Transverse colon (tissue), 4 donors: ENCODE data around the gene ETNK2. TPM values are rescaled to one million over a fixed set of nuclear protein-coding genes. Genes with fewer than 3 reads are reported as not detected.
A peak's percentile ranks its signal among the peaks of the same experiment; 100 is the strongest.

Experiments used
- DNase-seq: peaks from one replicate; pipeline ENCODE4 v3.0.0-alpha.2; 2019
- H3K27ac ChIP-seq, 4 donors: fragments of 200-600 bp; sonication (generic); 2 replicates each; pipeline ENCODE4 v1.5.1; 2016 to 2018; ENCODE audit warnings: inconsistent platforms in 4 of 4
- H3K27me3 ChIP-seq: fragments of 200-600 bp; sonication (generic); 2 replicates; pipeline ENCODE4 v1.5.1; 2017; ENCODE audit warnings: inconsistent platforms
- H3K36me3 ChIP-seq, 4 donors: fragments of 200-600 bp; sonication (generic); 2 replicates each; pipeline ENCODE4 v1.5.1; 2017 to 2019; ENCODE audit warnings: inconsistent platforms in 4 of 4
- H3K4me1 ChIP-seq, 4 donors: fragments of 200-600 bp; sonication (generic); 2 replicates each; pipeline ENCODE4 v1.5.1; 2017 to 2020; ENCODE audit warnings: inconsistent platforms in 4 of 4
- H3K4me3 ChIP-seq, 4 donors: fragments of 200-600 bp; sonication (generic); 1 replicate in 1 of 4; 2 replicates in 3 of 4; pipeline versions ENCODE4 v1.5.1 to v1.6.1; 2017 to 2019; ENCODE audit warnings: inconsistent platforms in 4 of 4
- H3K9me3 ChIP-seq, 2 donors: fragments of 200-600 bp; sonication (generic); 2 replicates each; pipeline ENCODE4 v1.5.1; 2017 to 2019; ENCODE audit warnings: inconsistent platforms in 2 of 2
- EP300 ChIP-seq: sonication (generic); formaldehyde crosslinking; IDR thresholded peaks from one replicate; pipeline ENCODE4 v1.6.1; 2017; ENCODE audit warnings: antibody characterized with exemption, low read depth
- POLR2A ChIP-seq: fragments of 450-650 bp; IDR thresholded peaks from one replicate; pipeline ENCODE4 v1.6.1; 2016; ENCODE audit warnings: antibody characterized with exemption, mild to moderate bottlenecking, moderate library complexity
- POLR2AphosphoS5 ChIP-seq, 3 donors: sonication (generic); formaldehyde crosslinking; IDR thresholded peaks; one replicate each; pipeline ENCODE4 v1.6.1; 2016; ENCODE audit warnings: antibody characterized with exemption in 3 of 3
- WGBS, 2 donors: methylation state at CpG; one replicate each; pipeline ENCODE4 v1.1.5; 2018; ENCODE audit warnings: low coverage in 1 of 2; 5-methylcytosine and 5-hydroxymethylcytosine counted together
- in situ Hi-C, 4 donors: fragments of 200-750 bp; cut with MboI; loops; one replicate each; pipeline versions ENCODE4 v1.15.0 to v1.15.1; 2017; ENCODE audit warnings: low sequenced_read_pairs in 3 of 4, low pct_ligation_motif_present in 1 of 4, low pct_unique_long_range_greater_than_20kb in 1 of 4
- intact Hi-C: fragments of 100-400 bp; cut with DNase I; formaldehyde crosslinking; loops from one replicate; pipeline ENCODE4 v1.15.1; 2023; ENCODE audit warnings: low total_unique reads
- total RNA-seq, 4 donors: library from RNA; depleted of rRNA; stranded (reverse); fragments of >200 nt; gene quantifications; one replicate each; pipeline ENCODE4 v1.1.0, GENCODE V29; 2016
- TF ChIP-seq, protein P1 (sequence below), 5 experiments: fragments of 200-600 bp in 3 of 5; fragments of 450-650 bp in 2 of 5; sonication (generic) in 3 of 5; IDR thresholded peaks; 1 replicate in 2 of 5; 2 replicates in 3 of 5; pipeline ENCODE4 v1.5.1; 2016 to 2017; ENCODE audit warnings: antibody characterized with exemption in 5 of 5, inconsistent platforms in 3 of 5, mild to moderate bottlenecking in 2 of 5, moderate library complexity in 1 of 5

ETNK2 gene
- total RNA-seq, 4 donors from 2014 or later, result 1.9 to 3.7 (median 3.3) TPM; not detected in 1

DNA sequence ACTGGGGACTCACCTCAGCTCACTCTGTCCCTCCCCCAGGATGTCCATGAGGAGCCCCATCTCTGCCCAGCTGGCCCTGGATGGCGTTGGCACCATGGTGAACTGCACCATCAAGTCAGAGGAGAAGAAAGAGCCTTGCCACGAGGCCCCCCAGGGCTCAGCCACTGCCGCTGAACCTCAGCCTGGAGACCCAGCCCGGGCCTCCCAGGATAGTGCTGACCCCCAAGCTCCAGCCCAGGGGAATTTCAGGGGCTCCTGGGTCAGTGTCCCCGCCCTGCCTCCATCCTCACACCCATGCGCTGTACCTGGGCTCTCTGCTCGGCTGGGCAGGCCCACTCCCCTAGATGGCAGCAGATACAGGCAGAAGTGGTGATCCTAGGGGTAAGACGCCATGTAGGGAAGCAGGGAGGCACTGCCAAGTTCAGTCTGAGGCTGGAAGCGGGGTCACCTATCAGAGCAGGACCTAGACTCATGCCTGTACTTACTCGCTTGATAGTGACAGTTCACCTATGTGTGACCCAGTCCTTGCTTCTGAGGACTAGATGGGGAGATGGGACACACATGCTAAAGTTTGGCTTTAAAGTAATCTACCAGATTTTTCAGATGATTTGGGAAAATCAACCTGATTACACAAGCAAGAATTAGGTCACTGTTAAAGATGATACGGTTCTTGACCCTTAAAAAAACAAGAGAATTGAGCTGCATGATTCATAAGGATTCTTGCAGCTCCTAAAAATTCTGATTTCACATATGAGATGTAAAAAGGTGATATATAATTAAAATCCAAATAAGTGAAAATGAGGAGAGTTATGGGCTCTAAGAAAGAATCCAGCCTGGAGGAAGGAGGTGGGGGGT is 38.7 kb downstream of the ETNK2 start:
- WGBS, 2 donors, result 79 to 100% methylated on average over 1 to 10 of the region's 11 CpGs
- Histone ChIP-seq H3K27ac (peak overlapping the region in 1 of 4 donors; percentile 38), H3K4me3 (no peak overlapping the region), H3K27me3 (no peaks in the 10 kb centered on the region), H3K4me1 (peaks cover 0 to 11% (median 2%) of the 10 kb centered on the region in 4 donors), H3K36me3 (no peaks in the 10 kb centered on the region), H3K9me3 (no peaks in the 10 kb centered on the region)
- TF ChIP-seq, protein P1, sequence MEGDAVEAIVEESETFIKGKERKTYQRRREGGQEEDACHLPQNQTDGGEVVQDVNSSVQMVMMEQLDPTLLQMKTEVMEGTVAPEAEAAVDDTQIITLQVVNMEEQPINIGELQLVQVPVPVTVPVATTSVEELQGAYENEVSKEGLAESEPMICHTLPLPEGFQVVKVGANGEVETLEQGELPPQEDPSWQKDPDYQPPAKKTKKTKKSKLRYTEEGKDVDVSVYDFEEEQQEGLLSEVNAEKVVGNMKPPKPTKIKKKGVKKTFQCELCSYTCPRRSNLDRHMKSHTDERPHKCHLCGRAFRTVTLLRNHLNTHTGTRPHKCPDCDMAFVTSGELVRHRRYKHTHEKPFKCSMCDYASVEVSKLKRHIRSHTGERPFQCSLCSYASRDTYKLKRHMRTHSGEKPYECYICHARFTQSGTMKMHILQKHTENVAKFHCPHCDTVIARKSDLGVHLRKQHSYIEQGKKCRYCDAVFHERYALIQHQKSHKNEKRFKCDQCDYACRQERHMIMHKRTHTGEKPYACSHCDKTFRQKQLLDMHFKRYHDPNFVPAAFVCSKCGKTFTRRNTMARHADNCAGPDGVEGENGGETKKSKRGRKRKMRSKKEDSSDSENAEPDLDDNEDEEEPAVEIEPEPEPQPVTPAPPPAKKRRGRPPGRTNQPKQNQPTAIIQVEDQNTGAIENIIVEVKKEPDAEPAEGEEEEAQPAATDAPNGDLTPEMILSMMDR (IDR thresholded peaks at IDR 0.05), result no peak
- TF ChIP-seq EP300 (no peak), POLR2A (no peak), POLR2AphosphoS5 (IDR thresholded peaks at IDR 0.05) (no peak)
- in situ Hi-C loops, result no loop called here
- DNase-seq, result no peak
- intact Hi-C loops, result no loop called here

DNA sequence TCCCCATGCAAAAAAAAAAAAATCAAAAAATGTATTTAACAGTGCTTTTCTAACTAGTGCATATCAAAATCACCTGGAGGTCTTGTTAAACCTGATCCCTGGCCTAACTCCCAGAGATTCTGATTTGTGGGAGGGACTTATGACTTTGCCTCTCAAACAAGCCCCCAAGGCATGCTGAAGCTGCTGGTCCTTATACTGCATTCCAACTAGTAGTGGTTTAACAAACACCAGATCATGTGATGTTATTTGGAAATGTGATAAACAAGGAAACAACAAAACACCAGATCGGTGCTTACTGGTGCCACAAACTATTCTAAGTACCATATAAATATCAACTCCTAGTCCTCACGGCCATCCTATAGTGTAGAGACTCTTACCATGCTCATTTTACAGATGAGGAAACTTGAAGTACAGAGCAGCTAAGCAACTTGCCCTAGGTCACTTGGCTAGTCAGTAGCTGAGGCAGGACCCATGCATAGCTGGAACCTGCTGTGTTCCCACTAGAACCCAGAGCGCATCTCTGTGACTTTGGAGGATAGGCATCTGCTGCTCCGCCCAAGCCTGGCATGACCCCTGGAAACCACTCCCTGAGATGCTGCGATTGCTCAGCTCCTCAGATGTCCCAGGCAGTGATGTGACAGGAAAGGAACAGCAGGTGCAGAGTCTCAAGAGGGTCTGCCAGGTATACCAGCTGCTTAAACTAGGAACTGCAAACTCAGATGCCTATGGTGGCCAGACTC is 40.8 kb downstream of the ETNK2 start:
- peaks cover 0 to 12% (median 5%) of the 10 kb centered on the region in 4 donors for H3K4me1 ChIP-seq
- WGBS, 2 donors, result 78% methylated on average over 5 of the region's 5 CpGs; no CpG with 5 or more reads in 1 of the 2 donors
- H3K9me3 ChIP-seq, result no peaks in the 10 kb centered on the region
- no peak overlapping the region for H3K4me3 ChIP-seq
- in situ Hi-C loops (no loop called here), intact Hi-C loops (no loop called here)
- no peak for TF ChIP-seq POLR2A
- TF ChIP-seq, protein P1 (IDR thresholded peaks at IDR 0.05), result no peak
- no peak for TF ChIP-seq EP300
- no peak for TF ChIP-seq POLR2AphosphoS5 (IDR thresholded peaks at IDR 0.05)
- H3K27ac ChIP-seq, result no peak overlapping the region
- no peaks in the 10 kb centered on the region for H3K36me3 ChIP-seq
- DNase-seq, result no peak
- no peaks in the 10 kb centered on the region for H3K27me3 ChIP-seq

DNA sequence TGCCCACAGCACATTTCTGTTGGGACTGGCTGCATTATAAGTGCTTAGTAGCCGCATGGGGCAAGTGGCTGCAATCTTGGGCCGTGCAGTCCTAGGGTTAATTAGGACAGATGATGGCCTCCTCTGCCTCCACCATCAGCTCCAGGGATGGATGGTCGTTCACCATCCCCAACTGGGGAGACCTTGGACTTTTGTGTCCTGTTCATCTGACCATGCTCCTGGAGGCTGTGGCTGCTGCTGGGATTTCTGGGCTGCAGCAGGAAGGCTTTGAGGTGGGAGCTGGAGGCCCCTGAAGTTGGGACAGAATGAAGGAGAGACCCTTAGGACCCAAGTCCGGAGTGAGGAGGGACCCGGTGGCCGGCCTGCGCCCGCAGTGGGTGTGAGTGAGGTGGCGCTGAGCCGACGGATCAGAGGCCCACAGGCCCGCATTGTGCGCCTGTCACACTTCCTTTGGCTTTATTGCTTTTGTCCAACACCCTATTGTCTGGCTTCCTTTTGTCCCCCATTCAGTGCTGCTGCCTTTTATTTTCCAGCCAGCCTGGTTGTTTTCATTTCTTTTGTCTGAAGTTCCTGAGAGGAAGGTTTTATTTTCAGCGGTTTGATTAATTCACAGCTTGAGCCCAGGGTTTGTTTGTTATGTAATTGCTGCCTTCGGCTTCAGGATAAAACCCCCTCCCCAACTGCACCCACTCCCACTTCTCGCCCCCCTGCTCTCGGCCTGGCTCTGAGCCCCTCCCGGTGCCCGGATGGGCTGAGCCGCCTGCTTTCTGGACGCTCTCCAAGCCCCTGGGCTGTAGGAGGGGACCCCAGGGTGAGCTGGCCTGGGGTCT is 43.3 kb downstream of the ETNK2 start:
- in situ Hi-C loops (no loop called here), intact Hi-C loops (no loop called here)
- H3K9me3 ChIP-seq, result no peaks in the 10 kb centered on the region
- H3K4me3 ChIP-seq, result no peak overlapping the region
- no peak for TF ChIP-seq POLR2AphosphoS5 (IDR thresholded peaks at IDR 0.05)
- no peak for TF ChIP-seq EP300
- TF ChIP-seq, protein P1 (IDR thresholded peaks at IDR 0.05), result no peak
- TF ChIP-seq POLR2A, result no peak
- WGBS, 2 donors, result 52 to 76% methylated on average over 7 to 21 of the region's 21 CpGs
- peaks cover 7 to 26% (median 14%) of the 10 kb centered on the region in 4 donors for H3K4me1 ChIP-seq
- DNase-seq, result no peak
- no peaks in the 10 kb centered on the region for H3K36me3 ChIP-seq
- no peak overlapping the region for H3K27ac ChIP-seq
- no peaks in the 10 kb centered on the region for H3K27me3 ChIP-seq
